GM19467 (cell line): Measurements from ENCODE around the gene CRHR2.
"Not testable (repeated sequence)": the region's sequence is repeated elsewhere in the genome, so short reads cannot be mapped to it uniquely, and the experiment has no call there.

Experiments used
- ATAC-seq: cut with Tn5 transposase; IDR thresholded peaks from one replicate; pipeline ENCODE4 v1.9.1; 2021; ENCODE audit warnings: mild to moderate bottlenecking, moderate library complexity; ENCODE audit not compliant: unreplicated experiment

CRHR2 gene

GRCh38 chr7:30656006-30656957, 26.0 kb downstream of the CRHR2 start:
- ATAC-seq, result no peak

- ATAC-seq, result no peak
Observed at GRCh38 chr7:30655096-30655970, 26.9 kb downstream of the CRHR2 start.

GRCh38 chr7:30654296-30655090, 27.8 kb downstream of the CRHR2 start:
- ATAC-seq, result no peak

GRCh38 chr7:30652698-30653641, 29.3 kb downstream of the CRHR2 start:
- no peak for ATAC-seq

GRCh38 chr7:30652132-30652531, 30.1 kb downstream of the CRHR2 start:
- ATAC-seq, result no peak

GRCh38 chr7:30650421-30650808, 31.8 kb downstream of the CRHR2 start:
- ATAC-seq, result no peak

GRCh38 chr7:30649717-30650420, 32.4 kb downstream of the CRHR2 start:
- no peak for ATAC-seq

GRCh38 chr7:30648744-30649540, 33.3 kb downstream of the CRHR2 start:
- no peak for ATAC-seq

- ATAC-seq, result no peak
Observed at GRCh38 chr7:30647589-30648364, 34.5 kb downstream of the CRHR2 start.

GRCh38 chr7:30646154-30646553, 36.1 kb downstream of the CRHR2 start:
- ATAC-seq, result no peak

GRCh38 chr7:30645661-30646060, 36.6 kb downstream of the CRHR2 start:
- ATAC-seq, result no peak

- no peak for ATAC-seq
Observed at GRCh38 chr7:30644286-30644955, 37.8 kb downstream of the CRHR2 start.

GRCh38 chr7:30642789-30643188, 39.5 kb downstream of the CRHR2 start:
- ATAC-seq, result no peak

- not testable (repeated sequence) for ATAC-seq
Observed at GRCh38 chr7:30642322-30642721, 39.9 kb downstream of the CRHR2 start.

- no peak for ATAC-seq
Observed at GRCh38 chr7:30635798-30636197, 46.5 kb downstream of the CRHR2 start.

- ATAC-seq, result no peak
Observed at GRCh38 chr7:30634634-30635201, 47.5 kb downstream of the CRHR2 start.

GRCh38 chr7:30634193-30634626, 48.0 kb downstream of the CRHR2 start:
- no peak for ATAC-seq
